ENCODE measurements around the gene MLEC. TPM values are rescaled to one million over a fixed set of nuclear protein-coding genes. Genes with fewer than 3 reads are reported as not detected.

MLEC gene
- total and polyA plus RNA-seq, 9 of the 15 experiments (the other 6 are each of a cell fraction or from before 2014, with no cell fraction given) = 18.5 to 108 (median 57.8) TPM

DNA sequence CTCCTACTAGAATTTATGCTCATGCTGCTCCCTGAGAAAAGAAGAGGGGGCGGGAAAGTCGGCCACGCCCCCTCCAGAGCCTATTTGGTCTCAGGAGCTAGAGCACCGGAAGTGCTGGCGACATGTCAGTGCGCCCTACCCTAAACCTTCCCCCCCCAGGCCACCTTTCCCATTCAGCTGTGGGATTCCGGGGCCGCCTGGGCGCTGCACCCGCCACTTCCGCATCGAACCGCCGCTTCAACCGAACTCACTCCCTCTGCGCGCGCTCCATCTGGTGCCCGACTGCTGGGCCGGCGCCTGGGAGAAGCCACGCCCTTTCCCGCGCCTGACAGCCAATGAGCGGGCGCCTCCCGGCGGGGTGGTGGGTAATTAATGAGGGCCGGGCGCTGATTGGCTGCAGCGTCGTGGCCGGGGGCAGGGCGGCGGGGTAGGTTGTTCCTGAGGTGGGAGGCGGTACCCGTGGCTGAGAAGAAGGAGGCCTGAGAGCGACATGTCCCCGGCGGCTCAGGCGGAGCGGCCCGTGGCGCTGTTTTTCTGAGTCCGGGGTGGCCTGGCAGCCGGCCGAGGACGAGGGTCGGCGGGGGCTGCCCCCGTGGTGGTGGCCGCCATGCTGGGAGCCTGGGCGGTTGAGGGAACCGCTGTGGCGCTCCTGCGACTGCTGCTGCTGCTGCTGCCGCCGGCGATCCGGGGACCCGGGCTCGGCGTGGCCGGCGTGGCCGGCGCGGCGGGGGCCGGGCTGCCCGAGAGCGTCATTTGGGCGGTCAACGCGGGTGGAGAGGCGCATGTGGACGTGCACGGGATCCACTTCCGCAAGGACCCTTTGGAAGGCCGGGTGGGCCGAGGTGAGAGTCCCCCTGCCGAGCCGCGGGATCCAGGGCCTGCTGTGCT lies at the start of gene MLEC (continued):
- TF ChIP-seq SMAD3 (CRISPR knock-in tag; conservative IDR thresholded peaks at IDR 0.05) (no peak), ZNF644 (tag; IDR thresholded peaks at IDR 0.05; ENCODE audit: low read depth) (no peak), ZNF436 (CRISPR knock-in tag; IDR thresholded peaks at IDR 0.05) (no peak), SP1 (CRISPR knock-in tag; IDR thresholded peaks at IDR 0.05) (peak; percentile 96), NR2C1 (IDR thresholded peaks at IDR 0.05) (peak; percentile 74; the same call in 1 of the 2 replicates), NR2C1 (tag; IDR thresholded peaks at IDR 0.05) (peak; percentile 91), ETV6 (IDR thresholded peaks at IDR 0.05; ENCODE audit: borderline replicate concordance in 1 of 2, low read depth in 2 of 2, low read length in 1 of 2) (no peak), ETV6 (CRISPR knock-in tag; IDR thresholded peaks at IDR 0.05; ENCODE audit: borderline replicate concordance) (no peak), CBX2 (IDR thresholded peaks at IDR 0.05; ENCODE audit: insufficient read depth, low read length, poor library complexity, severe bottlenecking) (no peak), FOXO4 (CRISPR knock-in tag; IDR thresholded peaks at IDR 0.05) (no peak), RNF219 (CRISPR knock-in tag; IDR thresholded peaks at IDR 0.05) (no peak), GATA2 (CRISPR knock-in tag; IDR thresholded peaks at IDR 0.05) (no peak), ARID1B (IDR thresholded peaks at IDR 0.05) (peak; percentile 28; the same call in 1 of the 2 replicates), MXI1 (IDR thresholded peaks at IDR 0.05; ENCODE audit: low read depth, low read length) (no peak)
- TF ChIP-seq, protein P1, sequence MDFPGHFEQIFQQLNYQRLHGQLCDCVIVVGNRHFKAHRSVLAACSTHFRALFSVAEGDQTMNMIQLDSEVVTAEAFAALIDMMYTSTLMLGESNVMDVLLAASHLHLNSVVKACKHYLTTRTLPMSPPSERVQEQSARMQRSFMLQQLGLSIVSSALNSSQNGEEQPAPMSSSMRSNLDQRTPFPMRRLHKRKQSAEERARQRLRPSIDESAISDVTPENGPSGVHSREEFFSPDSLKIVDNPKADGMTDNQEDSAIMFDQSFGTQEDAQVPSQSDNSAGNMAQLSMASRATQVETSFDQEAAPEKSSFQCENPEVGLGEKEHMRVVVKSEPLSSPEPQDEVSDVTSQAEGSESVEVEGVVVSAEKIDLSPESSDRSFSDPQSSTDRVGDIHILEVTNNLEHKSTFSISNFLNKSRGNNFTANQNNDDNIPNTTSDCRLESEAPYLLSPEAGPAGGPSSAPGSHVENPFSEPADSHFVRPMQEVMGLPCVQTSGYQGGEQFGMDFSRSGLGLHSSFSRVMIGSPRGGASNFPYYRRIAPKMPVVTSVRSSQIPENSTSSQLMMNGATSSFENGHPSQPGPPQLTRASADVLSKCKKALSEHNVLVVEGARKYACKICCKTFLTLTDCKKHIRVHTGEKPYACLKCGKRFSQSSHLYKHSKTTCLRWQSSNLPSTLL (IDR thresholded peaks at IDR 0.05) = no peak
- TF ChIP-seq, protein P2, sequence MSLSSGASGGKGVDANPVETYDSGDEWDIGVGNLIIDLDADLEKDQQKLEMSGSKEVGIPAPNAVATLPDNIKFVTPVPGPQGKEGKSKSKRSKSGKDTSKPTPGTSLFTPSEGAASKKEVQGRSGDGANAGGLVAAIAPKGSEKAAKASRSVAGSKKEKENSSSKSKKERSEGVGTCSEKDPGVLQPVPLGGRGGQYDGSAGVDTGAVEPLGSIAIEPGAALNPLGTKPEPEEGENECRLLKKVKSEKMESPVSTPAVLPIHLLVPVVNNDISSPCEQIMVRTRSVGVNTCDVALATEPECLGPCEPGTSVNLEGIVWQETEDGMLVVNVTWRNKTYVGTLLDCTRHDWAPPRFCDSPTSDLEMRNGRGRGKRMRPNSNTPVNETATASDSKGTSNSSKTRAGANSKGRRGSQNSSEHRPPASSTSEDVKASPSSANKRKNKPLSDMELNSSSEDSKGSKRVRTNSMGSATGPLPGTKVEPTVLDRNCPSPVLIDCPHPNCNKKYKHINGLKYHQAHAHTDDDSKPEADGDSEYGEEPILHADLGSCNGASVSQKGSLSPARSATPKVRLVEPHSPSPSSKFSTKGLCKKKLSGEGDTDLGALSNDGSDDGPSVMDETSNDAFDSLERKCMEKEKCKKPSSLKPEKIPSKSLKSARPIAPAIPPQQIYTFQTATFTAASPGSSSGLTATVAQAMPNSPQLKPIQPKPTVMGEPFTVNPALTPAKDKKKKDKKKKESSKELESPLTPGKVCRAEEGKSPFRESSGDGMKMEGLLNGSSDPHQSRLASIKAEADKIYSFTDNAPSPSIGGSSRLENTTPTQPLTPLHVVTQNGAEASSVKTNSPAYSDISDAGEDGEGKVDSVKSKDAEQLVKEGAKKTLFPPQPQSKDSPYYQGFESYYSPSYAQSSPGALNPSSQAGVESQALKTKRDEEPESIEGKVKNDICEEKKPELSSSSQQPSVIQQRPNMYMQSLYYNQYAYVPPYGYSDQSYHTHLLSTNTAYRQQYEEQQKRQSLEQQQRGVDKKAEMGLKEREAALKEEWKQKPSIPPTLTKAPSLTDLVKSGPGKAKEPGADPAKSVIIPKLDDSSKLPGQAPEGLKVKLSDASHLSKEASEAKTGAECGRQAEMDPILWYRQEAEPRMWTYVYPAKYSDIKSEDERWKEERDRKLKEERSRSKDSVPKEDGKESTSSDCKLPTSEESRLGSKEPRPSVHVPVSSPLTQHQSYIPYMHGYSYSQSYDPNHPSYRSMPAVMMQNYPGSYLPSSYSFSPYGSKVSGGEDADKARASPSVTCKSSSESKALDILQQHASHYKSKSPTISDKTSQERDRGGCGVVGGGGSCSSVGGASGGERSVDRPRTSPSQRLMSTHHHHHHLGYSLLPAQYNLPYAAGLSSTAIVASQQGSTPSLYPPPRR (CRISPR knock-in tag; IDR thresholded peaks at IDR 0.05; ENCODE audit: borderline replicate concordance) = no peak
